ENCODE measurements around the gene ROR1. TPM values are rescaled to one million over a fixed set of nuclear protein-coding genes. Genes with fewer than 3 reads are reported as not detected.

Gene ROR1
- total and polyA plus RNA-seq, 8 donors, result 1.4 to 37.3 (median 14.6) TPM

GRCh38 chr1:63818567-63819325, 44.9 kb downstream of the ROR1 start:
- TF ChIP-seq EP300 (IDR thresholded peaks at IDR 0.05) (no peak), POLR2A (IDR thresholded peaks at IDR 0.05) (no peak), POLR2AphosphoS5 (IDR thresholded peaks at IDR 0.05) (no peak), CTCF (IDR thresholded peaks at IDR 0.05) (no peak)
- Histone ChIP-seq H3K36me3 (no peaks in the 10 kb centered on the region), H3K27me3 (no peaks in the 10 kb centered on the region), H3K9me3 (no peaks in the 10 kb centered on the region), H3K4me1 (peaks cover 25 to 71% (median 52%) of the 10 kb centered on the region in 4 donors), H3K4me3 (no peak overlapping the region), H3K27ac (no peak overlapping the region)
- no peak for DNase-seq
- intact Hi-C loops (cut with DNase I; ENCODE audit: low total_unique reads), result no loop called here
- WGBS, 5 donors, result 86 to 96% (median 87%) methylated on average over 1 of the region's 1 CpG

GRCh38 chr1:63819795-63820194, 46.0 kb downstream of the ROR1 start:
- Histone ChIP-seq H3K27me3 (no peaks in the 10 kb centered on the region), H3K4me3 (no peak overlapping the region), H3K36me3 (no peaks in the 10 kb centered on the region), H3K9me3 (no peaks in the 10 kb centered on the region), H3K4me1 (peaks cover 15 to 64% (median 42%) of the 10 kb centered on the region in 4 donors), H3K27ac (no peak overlapping the region)
- WGBS, 5 donors, result 88 to 99% (median 96%) methylated on average over 2 of the region's 2 CpGs
- no peak for DNase-seq
- no peak for TF ChIP-seq CTCF (IDR thresholded peaks at IDR 0.05)
- intact Hi-C loops (cut with DNase I; ENCODE audit: low total_unique reads), result no loop called here

- 47 to 57% (median 49%) methylated on average over 8 of the region's 8 CpGs for WGBS, 5 donors
Measured at GRCh38 chr1:63821091-63822005, 47.5 kb downstream of the ROR1 start.

DNA sequence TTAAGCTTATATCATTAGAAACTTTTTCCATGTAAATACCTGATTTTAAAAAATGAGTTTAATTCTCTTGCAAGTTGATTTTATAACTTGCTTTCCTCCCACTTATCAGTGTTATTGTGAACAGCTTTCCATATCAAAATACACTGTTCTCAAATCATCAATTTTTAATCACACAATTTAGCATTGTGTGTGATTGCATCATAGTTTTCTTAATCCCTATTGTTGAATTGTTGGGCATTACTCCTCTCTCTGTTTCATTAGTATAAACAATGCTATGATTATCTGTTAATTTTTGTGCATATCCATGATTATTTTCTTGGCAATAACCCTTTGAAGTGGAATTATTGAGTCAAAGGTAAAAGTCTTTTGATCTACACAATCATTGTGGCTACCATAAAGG, 48.7 kb downstream of the ROR1 start:
- no peaks in the 10 kb centered on the region for H3K9me3 ChIP-seq
- no peak overlapping the region for H3K4me3 ChIP-seq
- DNase-seq, result no peak
- H3K27ac ChIP-seq, result no peak overlapping the region
- intact Hi-C loops (cut with DNase I; ENCODE audit: low total_unique reads), result no loop called here
- no peaks in the 10 kb centered on the region for H3K27me3 ChIP-seq
- TF ChIP-seq CTCF (IDR thresholded peaks at IDR 0.05), result no peak
- no peak for TF ChIP-seq POLR2A (IDR thresholded peaks at IDR 0.05)
- TF ChIP-seq EP300 (IDR thresholded peaks at IDR 0.05), result no peak
- TF ChIP-seq POLR2AphosphoS5 (IDR thresholded peaks at IDR 0.05), result no peak
- peaks cover 2 to 50% (median 27%) of the 10 kb centered on the region in 4 donors for H3K4me1 ChIP-seq
- no peaks in the 10 kb centered on the region for H3K36me3 ChIP-seq

More at GRCh38 chr1:63821091-63822005, 47.5 kb downstream of the ROR1 start:
- H3K27ac ChIP-seq, result peak overlapping the region in 3 of 5 donors; percentile 1 to 67 (median 39)
- no peak overlapping the region for H3K4me3 ChIP-seq
- peak in 1 of 2 donors; percentile 51 for DNase-seq
- H3K4me1 ChIP-seq, result peaks cover 13 to 52% (median 33%) of the 10 kb centered on the region in 4 donors
- intact Hi-C loops (cut with DNase I; ENCODE audit: low total_unique reads), result no loop called here
- no peaks in the 10 kb centered on the region for H3K27me3 ChIP-seq
- TF ChIP-seq POLR2A (IDR thresholded peaks at IDR 0.05), result no peak
- TF ChIP-seq POLR2AphosphoS5 (IDR thresholded peaks at IDR 0.05), result peak in 1 of 3 donors; percentile 60
- H3K9me3 ChIP-seq, result no peaks in the 10 kb centered on the region
- H3K36me3 ChIP-seq, result no peaks in the 10 kb centered on the region
